ENCODE results near the gene SLC38A1.
A peak's percentile ranks its signal among the peaks of the same experiment; 100 is the strongest.
"Not testable (repeated sequence)": the region's sequence is repeated elsewhere in the genome, so short reads cannot be mapped to it uniquely, and the experiment has no call there.

The SLC38A1 gene

GRCh38 chr12:46298261-46298660, 29.4 kb upstream of the SLC38A1 start:
- no peak for DNase-seq (ENCODE audit: low read depth)
- no peak overlapping the region for H3K4me3 ChIP-seq (ENCODE audit: low read depth, low read length)
- TF ChIP-seq CTCF (IDR thresholded peaks at IDR 0.05; ENCODE audit: low read depth, low read length, missing control alignments): no peak

GRCh38 chr12:46296822-46297221, 28.0 kb upstream of the SLC38A1 start:
- DNase-seq (ENCODE audit: low read depth): no peak
- no peak overlapping the region for H3K4me3 ChIP-seq (ENCODE audit: low read depth, low read length)
- TF ChIP-seq CTCF (IDR thresholded peaks at IDR 0.05; ENCODE audit: low read depth, low read length, missing control alignments): no peak

GRCh38 chr12:46292754-46293402, 24.0 kb upstream of the SLC38A1 start:
- peak; percentile 33 for TF ChIP-seq CTCF (IDR thresholded peaks at IDR 0.05; ENCODE audit: low read depth, low read length, missing control alignments)
- no peak overlapping the region for H3K4me3 ChIP-seq (ENCODE audit: low read depth, low read length)
- no peak for DNase-seq (ENCODE audit: low read depth)

- not testable (repeated sequence) for DNase-seq (ENCODE audit: low read depth); H3K4me3 ChIP-seq (ENCODE audit: low read depth, low read length)
Observed at GRCh38 chr12:46291953-46292352, 23.1 kb upstream of the SLC38A1 start.

- H3K4me3 ChIP-seq (ENCODE audit: low read depth, low read length); DNase-seq (ENCODE audit: low read depth): not testable (repeated sequence)
Observed at GRCh38 chr12:46285177-46285576, 16.3 kb upstream of the SLC38A1 start.

- TF ChIP-seq CTCF (IDR thresholded peaks at IDR 0.05; ENCODE audit: low read depth, low read length, missing control alignments): no peak
- no peak for DNase-seq (ENCODE audit: low read depth)
Observed at GRCh38 chr12:46282829-46283228, 14.0 kb upstream of the SLC38A1 start.

GRCh38 chr12:46276756-46277155, 7.9 kb upstream of the SLC38A1 start:
- DNase-seq (ENCODE audit: low read depth): no peak
- no peak for TF ChIP-seq CTCF (IDR thresholded peaks at IDR 0.05; ENCODE audit: low read depth, low read length, missing control alignments)
- H3K4me3 ChIP-seq (ENCODE audit: low read depth, low read length): no peak overlapping the region

More at GRCh38 chr12:46282829-46283228, 14.0 kb upstream of the SLC38A1 start:
- H3K4me3 ChIP-seq (ENCODE audit: low read depth, low read length): no peak overlapping the region

GRCh38 chr12:46271863-46272262, 3.0 kb upstream of the SLC38A1 start:
- no peak overlapping the region for H3K4me3 ChIP-seq (ENCODE audit: low read depth, low read length)
- TF ChIP-seq CTCF (IDR thresholded peaks at IDR 0.05; ENCODE audit: low read depth, low read length, missing control alignments): no peak
- DNase-seq (ENCODE audit: low read depth): no peak

Measured in GM12864 (cell line).